Measurements from ENCODE around the gene NPAS3. TPM values are rescaled to one million over a fixed set of nuclear protein-coding genes. Genes with fewer than 3 reads are reported as not detected.

NPAS3 gene
- total and polyA plus RNA-seq, 2 donors (not counting 1 experiment from before 2014, with no cell fraction given) = 0.10 to 0.50 TPM

DNA sequence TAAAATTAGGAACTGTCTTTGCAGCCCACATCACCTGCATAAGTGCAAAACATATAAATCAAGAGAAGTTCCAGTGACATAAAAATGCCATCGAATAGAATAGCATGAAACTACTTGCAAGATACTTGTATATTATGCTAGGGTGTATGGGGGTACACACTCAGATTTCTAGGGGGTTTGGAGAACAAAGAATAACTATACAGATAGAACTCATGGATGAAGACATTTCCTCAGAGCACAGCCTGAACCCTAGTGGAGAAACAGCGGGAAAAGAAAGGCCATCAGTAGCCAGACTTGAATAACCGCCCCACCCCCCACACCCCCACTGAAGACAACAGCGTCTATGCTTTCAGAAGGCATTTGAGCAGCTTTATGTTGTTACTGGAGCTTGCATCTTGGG, 425.8 kb downstream of the NPAS3 start:
- no peak overlapping the region for H3K9ac ChIP-seq (ENCODE audit: insufficient read depth, low read length)

DNA sequence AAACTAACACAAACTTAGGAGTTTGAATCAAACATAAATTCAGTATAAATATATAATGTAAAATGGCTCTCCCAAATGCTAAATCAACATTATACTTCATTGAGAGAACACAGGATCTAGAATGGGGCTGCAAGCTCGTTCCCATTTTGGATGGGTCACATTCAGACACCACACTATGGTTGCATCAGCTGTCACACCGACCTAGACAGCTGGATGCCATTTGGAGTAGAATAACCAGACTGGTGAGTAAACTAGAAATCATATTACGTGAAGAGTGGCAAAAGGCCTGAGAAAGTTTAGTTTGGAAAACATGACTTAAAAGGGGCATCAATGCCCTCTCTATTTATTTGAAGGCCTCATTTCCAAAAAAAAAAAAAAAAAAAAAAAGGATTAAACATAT, 430.4 kb downstream of the NPAS3 start:
- TF ChIP-seq CTCF (conservative IDR thresholded peaks at IDR 0.05 in 1 of 2, IDR thresholded peaks at IDR 0.05 in 1 of 2; ENCODE audit: low read depth in 1 of 2, low read length in 2 of 2) (no peak), EZH2 (IDR thresholded peaks at IDR 0.05; ENCODE audit: low read length, missing control alignments) (no peak)
- no peaks in the 10 kb centered on the region for H3K27me3 ChIP-seq (ENCODE audit: control insufficient read depth, insufficient read depth, low read length)
- H4K20me1 ChIP-seq (ENCODE audit: control insufficient read depth, extremely low read depth, insufficient read depth, low read length) = no peaks in the 10 kb centered on the region
- no peak overlapping the region for H3K4me2 ChIP-seq (ENCODE audit: extremely low read depth, insufficient read depth, low read length)
- H3K9me3 ChIP-seq (ENCODE audit: control insufficient read depth, insufficient read depth, low read depth, low read length) = no peaks in the 10 kb centered on the region
- no peak overlapping the region for H3K27ac ChIP-seq (ENCODE audit: insufficient read depth, low read length)
- H3K79me2 ChIP-seq (ENCODE audit: control insufficient read depth, insufficient read depth, low read length) = no peaks in the 10 kb centered on the region
- H2AFZ ChIP-seq (ENCODE audit: low read length) = no peak overlapping the region
- H3K36me3 ChIP-seq (ENCODE audit: control insufficient read depth, insufficient read depth, low read length) = no peaks in the 10 kb centered on the region
- no peak overlapping the region for H3K9ac ChIP-seq (ENCODE audit: insufficient read depth, low read length)
- no peaks in the 10 kb centered on the region for H3K4me1 ChIP-seq (ENCODE audit: control insufficient read depth, extremely low read depth, insufficient read depth, low read length)
- no peak overlapping the region for H3K4me3 ChIP-seq (replicated peaks in 1 of 4; ENCODE audit: control extremely low read depth in 1 of 4, insufficient read depth in 1 of 4, low read depth in 3 of 4, low read length in 4 of 4)
- DNase-seq (ENCODE audit: low read depth in 2 of 2) = no peak

More for the DNA sequence above, 425.8 kb downstream of the NPAS3 start:
- H4K20me1 ChIP-seq (ENCODE audit: control insufficient read depth, extremely low read depth, insufficient read depth, low read length) = no peaks in the 10 kb centered on the region
- no peaks in the 10 kb centered on the region for H3K27me3 ChIP-seq (ENCODE audit: control insufficient read depth, insufficient read depth, low read length)
- no peak for DNase-seq (ENCODE audit: low read depth in 2 of 2)
- H3K27ac ChIP-seq (ENCODE audit: insufficient read depth, low read length) = no peak overlapping the region
- H3K4me1 ChIP-seq (ENCODE audit: control insufficient read depth, extremely low read depth, insufficient read depth, low read length) = no peaks in the 10 kb centered on the region
- TF ChIP-seq CTCF (conservative IDR thresholded peaks at IDR 0.05 in 1 of 2, IDR thresholded peaks at IDR 0.05 in 1 of 2; ENCODE audit: low read depth in 1 of 2, low read length in 2 of 2) = no peak
- no peak for TF ChIP-seq EZH2 (IDR thresholded peaks at IDR 0.05; ENCODE audit: low read length, missing control alignments)
- no peaks in the 10 kb centered on the region for H3K9me3 ChIP-seq (ENCODE audit: control insufficient read depth, insufficient read depth, low read depth, low read length)
- no peaks in the 10 kb centered on the region for H3K79me2 ChIP-seq (ENCODE audit: control insufficient read depth, insufficient read depth, low read length)
- H2AFZ ChIP-seq (ENCODE audit: low read length) = no peak overlapping the region
- no peak overlapping the region for H3K4me3 ChIP-seq (replicated peaks in 1 of 4; ENCODE audit: control extremely low read depth in 1 of 4, insufficient read depth in 1 of 4, low read depth in 3 of 4, low read length in 4 of 4)
- H3K4me2 ChIP-seq (ENCODE audit: extremely low read depth, insufficient read depth, low read length) = no peak overlapping the region
- H3K36me3 ChIP-seq (ENCODE audit: control insufficient read depth, insufficient read depth, low read length) = no peaks in the 10 kb centered on the region

DNA sequence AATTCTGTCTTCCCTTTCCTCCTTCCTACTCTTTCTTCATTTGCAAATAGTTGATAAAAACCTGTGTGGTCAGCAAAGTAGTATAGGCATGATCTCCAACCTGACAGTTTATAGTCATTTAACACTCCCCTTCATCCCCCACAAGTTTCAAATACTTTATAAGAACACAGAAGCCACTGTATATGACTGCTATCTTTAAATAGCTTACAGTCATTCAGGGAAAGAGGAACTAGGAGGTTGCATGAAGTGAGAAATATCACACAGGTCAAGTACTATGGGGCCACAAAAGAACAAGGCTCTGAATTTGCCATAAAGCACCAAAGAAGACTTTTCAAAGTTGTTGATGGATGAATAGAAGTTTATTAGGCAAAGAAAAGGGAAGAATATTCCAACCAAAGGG, 431.3 kb downstream of the NPAS3 start:
- no peaks in the 10 kb centered on the region for H3K27me3 ChIP-seq (ENCODE audit: control insufficient read depth, insufficient read depth, low read length)
- no peaks in the 10 kb centered on the region for H3K36me3 ChIP-seq (ENCODE audit: control insufficient read depth, insufficient read depth, low read length)
- H3K9ac ChIP-seq (ENCODE audit: insufficient read depth, low read length) = no peak overlapping the region
- H3K4me1 ChIP-seq (ENCODE audit: control insufficient read depth, extremely low read depth, insufficient read depth, low read length) = no peaks in the 10 kb centered on the region
- no peaks in the 10 kb centered on the region for H3K9me3 ChIP-seq (ENCODE audit: control insufficient read depth, insufficient read depth, low read depth, low read length)
- no peak overlapping the region for H3K27ac ChIP-seq (ENCODE audit: insufficient read depth, low read length)
- no peaks in the 10 kb centered on the region for H3K79me2 ChIP-seq (ENCODE audit: control insufficient read depth, insufficient read depth, low read length)
- DNase-seq (ENCODE audit: low read depth in 2 of 2) = no peak
- H3K4me3 ChIP-seq (replicated peaks in 1 of 4; ENCODE audit: control extremely low read depth in 1 of 4, insufficient read depth in 1 of 4, low read depth in 3 of 4, low read length in 4 of 4) = no peak overlapping the region
- TF ChIP-seq EZH2 (IDR thresholded peaks at IDR 0.05; ENCODE audit: low read length, missing control alignments) (no peak), CTCF (conservative IDR thresholded peaks at IDR 0.05 in 1 of 2, IDR thresholded peaks at IDR 0.05 in 1 of 2; ENCODE audit: low read depth in 1 of 2, low read length in 2 of 2) (no peak)
- H3K4me2 ChIP-seq (ENCODE audit: extremely low read depth, insufficient read depth, low read length) = no peak overlapping the region
- no peak overlapping the region for H2AFZ ChIP-seq (ENCODE audit: low read length)
- no peaks in the 10 kb centered on the region for H4K20me1 ChIP-seq (ENCODE audit: control insufficient read depth, extremely low read depth, insufficient read depth, low read length)
